Stimulated activated CD8-positive, alpha-beta memory T cell treated with anti-CD3 and anti-CD28 coated beads, Interleukin-12 subunit alpha, Interleukin-12 subunit beta, amount 100 ng/mL, for 1 hour (primary cell): Measurements from ENCODE around the gene GAREM2.
"Not testable (repeated sequence)": the region's sequence is repeated elsewhere in the genome, so short reads cannot be mapped to it uniquely, and the experiment has no call there.

Experiments used
- DNase-seq: peaks from one replicate; pipeline ENCODE4 v3.0.0-alpha.2; 2020; ENCODE audit warnings: low read depth

The GAREM2 gene

GRCh38 chr2:26172871-26173775 lies at the start of gene GAREM2:
TSS of gene GAREM2 (plus strand) at chr2:26173088. CDS start at chr2:26173221, 133 bp downstream.
- DNase-seq, result no peak

GRCh38 chr2:26123426-26123825 lies 49.5 kb upstream of the GAREM2 start:
- DNase-seq, result no peak

- no peak for DNase-seq
These were observed 46.8 kb upstream of the GAREM2 start for GRCh38 chr2:26126074-26126473.

GRCh38 chr2:26128176-26128575 lies 44.7 kb upstream of the GAREM2 start:
- no peak for DNase-seq

GRCh38 chr2:26130763-26131162 lies 42.1 kb upstream of the GAREM2 start:
- no peak for DNase-seq

GRCh38 chr2:26136451-26136850 lies 36.4 kb upstream of the GAREM2 start:
- DNase-seq, result no peak

- DNase-seq, result no peak
These were observed 33.4 kb upstream of the GAREM2 start for GRCh38 chr2:26139269-26140183.

- DNase-seq, result no peak
These were observed 31.6 kb upstream of the GAREM2 start for GRCh38 chr2:26141145-26141769.

GRCh38 chr2:26144031-26144430 lies 28.9 kb upstream of the GAREM2 start:
- no peak for DNase-seq

GRCh38 chr2:26144953-26145680 lies 27.8 kb upstream of the GAREM2 start:
- peak; percentile 24 for DNase-seq

GRCh38 chr2:26148501-26148900 lies 24.4 kb upstream of the GAREM2 start:
- no peak for DNase-seq

GRCh38 chr2:26150243-26150642 lies 22.6 kb upstream of the GAREM2 start:
- DNase-seq, result no peak

GRCh38 chr2:26157580-26157979 lies 15.3 kb upstream of the GAREM2 start:
- no peak for DNase-seq

- DNase-seq, result no peak
These were observed 11.0 kb upstream of the GAREM2 start for GRCh38 chr2:26161926-26162325.

GRCh38 chr2:26162963-26163362 lies 9.9 kb upstream of the GAREM2 start:
- DNase-seq, result no peak

GRCh38 chr2:26164231-26164630 lies 8.7 kb upstream of the GAREM2 start:
- no peak for DNase-seq

- no peak for DNase-seq
These were observed 8.2 kb upstream of the GAREM2 start for GRCh38 chr2:26164641-26165211.

GRCh38 chr2:26165403-26165802 lies 7.5 kb upstream of the GAREM2 start:
- DNase-seq, result no peak

GRCh38 chr2:26166541-26166940 lies 6.3 kb upstream of the GAREM2 start:
- DNase-seq, result not testable (repeated sequence)

GRCh38 chr2:26168785-26169184 lies 4.1 kb upstream of the GAREM2 start:
- no peak for DNase-seq

- DNase-seq, result no peak
These were observed 3.7 kb upstream of the GAREM2 start for GRCh38 chr2:26169226-26169625.
